ENCODE measurements around the gene DMD.

The DMD gene

DNA sequence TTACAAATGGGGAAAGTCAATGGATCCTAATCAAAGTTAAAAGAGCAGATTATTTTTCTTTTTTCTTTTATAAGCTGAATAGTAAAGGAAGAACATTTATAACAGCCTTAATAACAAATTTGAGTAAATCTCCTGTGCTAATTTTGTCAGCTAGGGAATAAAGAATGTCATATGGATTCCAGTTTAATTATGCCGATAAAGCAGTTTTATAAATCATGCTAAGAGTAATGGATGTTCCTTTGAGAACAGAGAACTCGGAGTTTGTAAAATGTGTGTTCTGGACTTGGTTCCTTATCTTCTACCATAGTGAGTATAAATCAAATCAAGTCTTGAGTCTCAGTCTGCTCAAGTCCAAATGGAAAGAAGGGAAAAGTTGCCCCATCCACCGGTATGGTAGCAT, 1959.2 kb downstream of the DMD start:
- TF ChIP-seq, protein P1, sequence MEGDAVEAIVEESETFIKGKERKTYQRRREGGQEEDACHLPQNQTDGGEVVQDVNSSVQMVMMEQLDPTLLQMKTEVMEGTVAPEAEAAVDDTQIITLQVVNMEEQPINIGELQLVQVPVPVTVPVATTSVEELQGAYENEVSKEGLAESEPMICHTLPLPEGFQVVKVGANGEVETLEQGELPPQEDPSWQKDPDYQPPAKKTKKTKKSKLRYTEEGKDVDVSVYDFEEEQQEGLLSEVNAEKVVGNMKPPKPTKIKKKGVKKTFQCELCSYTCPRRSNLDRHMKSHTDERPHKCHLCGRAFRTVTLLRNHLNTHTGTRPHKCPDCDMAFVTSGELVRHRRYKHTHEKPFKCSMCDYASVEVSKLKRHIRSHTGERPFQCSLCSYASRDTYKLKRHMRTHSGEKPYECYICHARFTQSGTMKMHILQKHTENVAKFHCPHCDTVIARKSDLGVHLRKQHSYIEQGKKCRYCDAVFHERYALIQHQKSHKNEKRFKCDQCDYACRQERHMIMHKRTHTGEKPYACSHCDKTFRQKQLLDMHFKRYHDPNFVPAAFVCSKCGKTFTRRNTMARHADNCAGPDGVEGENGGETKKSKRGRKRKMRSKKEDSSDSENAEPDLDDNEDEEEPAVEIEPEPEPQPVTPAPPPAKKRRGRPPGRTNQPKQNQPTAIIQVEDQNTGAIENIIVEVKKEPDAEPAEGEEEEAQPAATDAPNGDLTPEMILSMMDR (conservative IDR thresholded peaks at IDR 0.05), result no peak
- H3K27ac ChIP-seq, result no peak overlapping the region

DNA sequence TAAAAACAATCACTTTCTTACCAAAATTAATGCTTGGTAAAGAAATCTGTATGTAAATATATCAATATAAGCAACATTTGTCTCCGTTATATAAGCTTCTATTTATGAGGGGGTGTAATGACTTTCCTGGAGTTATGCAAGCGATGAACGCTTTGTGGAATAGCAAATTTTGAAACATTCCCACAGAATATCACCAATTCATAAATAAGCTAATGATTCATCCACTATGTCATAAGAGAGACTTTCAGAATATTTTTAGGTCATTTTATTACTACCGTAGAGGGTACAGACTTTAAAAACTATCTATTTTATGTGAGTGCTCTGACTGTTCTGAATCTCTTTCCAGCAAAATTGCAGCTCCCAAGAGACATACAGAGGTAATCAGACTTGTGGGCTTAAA, 1960.0 kb downstream of the DMD start:
- TF ChIP-seq, protein P1 (conservative IDR thresholded peaks at IDR 0.05), result no peak
- no peak overlapping the region for H3K27ac ChIP-seq

DNA sequence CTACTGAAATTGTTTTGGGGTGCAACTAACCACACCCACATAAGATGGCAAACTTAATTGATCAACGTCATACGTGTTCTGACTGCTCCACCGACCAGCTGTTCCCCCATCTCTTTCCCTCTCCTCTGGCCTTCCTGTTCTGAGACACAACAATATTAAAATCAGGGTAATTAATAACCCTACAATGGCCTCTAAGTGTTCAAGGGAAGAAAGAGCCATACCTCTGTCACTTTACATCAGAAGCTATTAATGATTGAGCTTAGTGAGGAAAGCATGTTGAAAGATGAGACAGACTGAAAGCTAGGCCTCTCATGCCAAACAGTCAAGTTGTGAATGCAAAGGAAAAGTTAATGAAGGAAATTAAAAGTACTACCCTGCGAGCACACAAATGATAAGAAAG, 1965.6 kb downstream of the DMD start:
- TF ChIP-seq, protein P1 (conservative IDR thresholded peaks at IDR 0.05), result no peak
- H3K27ac ChIP-seq, result no peak overlapping the region

DNA sequence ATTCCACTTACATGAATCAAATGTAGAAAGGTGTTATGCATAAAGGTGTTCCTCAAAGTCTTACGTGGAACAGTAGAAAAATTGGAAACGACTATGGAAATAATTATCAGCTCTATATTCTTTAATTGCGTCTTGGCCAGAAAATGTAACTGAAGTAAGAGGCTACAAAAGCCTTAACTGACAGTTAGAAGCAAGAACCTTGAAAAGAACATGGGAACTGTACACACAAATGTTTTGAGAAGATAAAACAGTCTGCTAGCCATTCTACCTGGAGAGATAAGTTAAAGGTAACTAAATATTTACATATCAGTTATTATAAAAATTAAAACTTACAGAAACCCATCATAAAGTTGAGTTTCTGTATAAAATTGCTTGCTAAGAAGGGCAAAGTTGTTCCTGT, 1967.5 kb downstream of the DMD start:
- H3K27ac ChIP-seq, result no peak overlapping the region

DNA sequence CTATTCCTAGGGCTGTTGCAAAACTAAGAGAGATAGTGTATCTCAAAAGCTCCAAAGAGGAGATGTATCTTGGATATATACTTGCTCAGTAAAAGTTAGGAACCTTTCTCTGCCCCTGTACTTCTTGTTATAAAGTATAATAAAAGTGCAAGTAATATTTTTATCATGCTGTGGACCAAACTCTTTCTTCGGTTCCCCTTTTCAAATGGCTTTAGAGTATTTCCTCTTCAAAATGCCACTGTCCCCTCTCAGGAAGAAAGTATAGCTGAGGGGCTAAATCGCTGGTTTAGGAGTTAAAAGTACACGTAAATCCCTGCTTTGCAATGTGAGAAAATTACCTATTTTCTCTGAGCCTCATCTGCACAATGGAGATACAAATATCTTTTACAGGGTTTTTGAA, 1970.4 kb downstream of the DMD start:
- TF ChIP-seq, protein P1 (conservative IDR thresholded peaks at IDR 0.05), result no peak
- no peak overlapping the region for H3K27ac ChIP-seq

More for the DNA sequence above, 1967.5 kb downstream of the DMD start:
- TF ChIP-seq, protein P1 (conservative IDR thresholded peaks at IDR 0.05), result no peak

DNA sequence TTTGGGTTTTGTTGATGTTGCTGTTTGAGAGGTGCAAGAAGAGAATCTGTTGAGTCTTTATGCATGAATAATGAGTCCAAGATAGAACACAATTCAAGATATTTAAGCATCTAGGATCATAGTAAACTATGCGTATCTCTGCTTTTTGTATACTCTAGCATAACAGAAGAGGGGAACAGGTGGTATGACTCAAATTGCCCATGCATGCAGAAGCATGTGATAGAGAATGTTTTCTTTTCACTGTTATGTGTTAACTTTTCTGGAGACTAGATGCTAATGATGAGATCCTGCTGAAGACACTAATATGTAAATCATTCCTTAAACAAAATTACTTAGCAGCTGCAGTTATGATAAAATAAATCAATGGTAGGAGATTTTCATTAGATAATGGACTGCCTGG, 1974.2 kb downstream of the DMD start:
- H3K27ac ChIP-seq, result no peak overlapping the region
- TF ChIP-seq, protein P1 (conservative IDR thresholded peaks at IDR 0.05), result no peak

DNA sequence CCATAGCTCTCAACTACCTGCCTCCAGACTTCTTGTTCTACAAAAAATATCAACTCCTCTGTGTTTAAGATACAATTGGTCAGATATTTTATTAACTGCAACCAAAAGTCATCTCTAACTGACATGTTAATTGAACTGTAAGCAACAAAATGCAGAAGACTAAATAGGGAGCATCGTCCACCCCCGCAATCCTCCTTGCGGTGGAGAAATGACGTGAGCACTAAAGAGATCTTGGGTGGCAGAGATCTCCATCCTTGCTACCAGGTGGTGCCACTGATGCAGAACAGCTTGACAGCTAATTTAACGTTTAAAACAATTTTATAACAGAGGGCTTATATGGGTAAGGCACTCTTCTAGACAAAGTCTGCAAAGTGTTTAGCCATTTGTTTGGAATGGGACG, 1975.1 kb downstream of the DMD start:
- no peak overlapping the region for H3K27ac ChIP-seq
- TF ChIP-seq, protein P1 (conservative IDR thresholded peaks at IDR 0.05), result no peak

All from VCaP (cell line).